Kidney epithelial cell (primary cell): ENCODE data around the gene MARS1. TPM values are rescaled to one million over a fixed set of nuclear protein-coding genes. Genes with fewer than 3 reads are reported as not detected.

ENCODE experiments used
- DNase-seq: peaks from one replicate; pipeline ENCODE4 v3.0.0-alpha.2; 2010; ENCODE audit warnings: low read depth
- H3K27me3 ChIP-seq: 2 replicates; pipeline ENCODE4 v1.6.0; 2011; ENCODE audit warnings: low read length; ENCODE audit not compliant: control insufficient read depth, insufficient read depth
- H3K36me3 ChIP-seq: 2 replicates; pipeline ENCODE4 v1.5.1; 2011; ENCODE audit warnings: low read length; ENCODE audit not compliant: control insufficient read depth, insufficient read depth
- H3K4me3 ChIP-seq: 2 replicates; pipeline ENCODE4 v1.5.1; 2011; ENCODE audit warnings: low read depth, mild to moderate bottlenecking, control low read depth, low read length
- total RNA-seq: library from RNA; depleted of rRNA; stranded (reverse); fragments of >200 nt; gene quantifications from 2 replicates; pipeline ENCODE4 v1.2.3, GENCODE V29; 2015
- TF ChIP-seq, protein P1 (sequence below): IDR thresholded peaks from 2 replicates; pipeline ENCODE4 v1.5.1; 2011; ENCODE audit warnings: mild to moderate bottlenecking, moderate library complexity, low read length, control low read depth, inconsistent platforms; ENCODE audit not compliant: insufficient read depth, poor library complexity, severe bottlenecking

The MARS1 gene
- total RNA-seq, 1 donor from 2014 or later = 268 TPM

DNA sequence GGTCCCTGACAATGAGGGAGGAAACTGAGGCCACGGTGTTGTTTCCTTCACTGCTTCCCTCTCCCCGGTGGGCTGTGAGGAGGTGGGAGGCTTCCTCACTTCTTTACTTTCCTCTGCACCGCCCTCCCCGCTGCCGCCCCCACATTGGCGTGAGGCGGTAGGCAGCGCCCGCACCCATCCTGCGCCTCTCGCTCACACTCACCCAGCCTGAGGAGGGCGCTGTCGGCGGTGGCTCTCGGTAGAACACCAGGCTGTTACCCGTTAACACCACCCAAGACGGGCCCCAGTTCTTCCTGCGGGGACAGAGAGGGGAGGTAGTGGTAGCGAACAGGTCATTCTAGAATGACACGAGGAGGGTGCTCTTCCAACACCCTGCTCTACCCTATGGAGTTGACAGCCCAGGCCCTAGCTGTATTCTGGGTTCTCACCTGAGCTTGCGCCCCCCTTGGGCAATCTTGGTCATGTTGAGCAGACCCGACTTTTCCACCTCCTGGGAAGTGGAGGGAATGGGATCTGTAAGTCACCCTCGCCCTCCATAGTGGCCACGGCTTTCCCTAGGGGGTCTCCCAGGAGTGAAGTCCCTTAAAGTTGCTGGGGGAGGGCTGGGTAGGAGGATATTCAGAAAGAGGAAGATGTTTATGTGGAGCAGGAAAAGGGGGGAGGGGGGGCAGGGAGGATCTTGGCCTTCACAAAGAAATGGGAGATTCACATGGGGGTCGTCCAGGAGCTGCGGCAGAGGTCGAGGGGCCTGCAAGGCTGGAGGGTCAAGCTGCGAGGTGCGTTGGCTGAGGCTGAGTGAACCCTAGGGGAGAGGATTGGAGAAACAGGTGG is 11.5 kb upstream of the MARS1 start:
- Histone ChIP-seq H3K27me3 (peaks cover 56% of the 10 kb centered on the region), H3K36me3 (no peaks in the 10 kb centered on the region), H3K4me3 (no peak overlapping the region)
- no peak for DNase-seq
- TF ChIP-seq, protein P1, sequence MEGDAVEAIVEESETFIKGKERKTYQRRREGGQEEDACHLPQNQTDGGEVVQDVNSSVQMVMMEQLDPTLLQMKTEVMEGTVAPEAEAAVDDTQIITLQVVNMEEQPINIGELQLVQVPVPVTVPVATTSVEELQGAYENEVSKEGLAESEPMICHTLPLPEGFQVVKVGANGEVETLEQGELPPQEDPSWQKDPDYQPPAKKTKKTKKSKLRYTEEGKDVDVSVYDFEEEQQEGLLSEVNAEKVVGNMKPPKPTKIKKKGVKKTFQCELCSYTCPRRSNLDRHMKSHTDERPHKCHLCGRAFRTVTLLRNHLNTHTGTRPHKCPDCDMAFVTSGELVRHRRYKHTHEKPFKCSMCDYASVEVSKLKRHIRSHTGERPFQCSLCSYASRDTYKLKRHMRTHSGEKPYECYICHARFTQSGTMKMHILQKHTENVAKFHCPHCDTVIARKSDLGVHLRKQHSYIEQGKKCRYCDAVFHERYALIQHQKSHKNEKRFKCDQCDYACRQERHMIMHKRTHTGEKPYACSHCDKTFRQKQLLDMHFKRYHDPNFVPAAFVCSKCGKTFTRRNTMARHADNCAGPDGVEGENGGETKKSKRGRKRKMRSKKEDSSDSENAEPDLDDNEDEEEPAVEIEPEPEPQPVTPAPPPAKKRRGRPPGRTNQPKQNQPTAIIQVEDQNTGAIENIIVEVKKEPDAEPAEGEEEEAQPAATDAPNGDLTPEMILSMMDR = peak; percentile 39

DNA sequence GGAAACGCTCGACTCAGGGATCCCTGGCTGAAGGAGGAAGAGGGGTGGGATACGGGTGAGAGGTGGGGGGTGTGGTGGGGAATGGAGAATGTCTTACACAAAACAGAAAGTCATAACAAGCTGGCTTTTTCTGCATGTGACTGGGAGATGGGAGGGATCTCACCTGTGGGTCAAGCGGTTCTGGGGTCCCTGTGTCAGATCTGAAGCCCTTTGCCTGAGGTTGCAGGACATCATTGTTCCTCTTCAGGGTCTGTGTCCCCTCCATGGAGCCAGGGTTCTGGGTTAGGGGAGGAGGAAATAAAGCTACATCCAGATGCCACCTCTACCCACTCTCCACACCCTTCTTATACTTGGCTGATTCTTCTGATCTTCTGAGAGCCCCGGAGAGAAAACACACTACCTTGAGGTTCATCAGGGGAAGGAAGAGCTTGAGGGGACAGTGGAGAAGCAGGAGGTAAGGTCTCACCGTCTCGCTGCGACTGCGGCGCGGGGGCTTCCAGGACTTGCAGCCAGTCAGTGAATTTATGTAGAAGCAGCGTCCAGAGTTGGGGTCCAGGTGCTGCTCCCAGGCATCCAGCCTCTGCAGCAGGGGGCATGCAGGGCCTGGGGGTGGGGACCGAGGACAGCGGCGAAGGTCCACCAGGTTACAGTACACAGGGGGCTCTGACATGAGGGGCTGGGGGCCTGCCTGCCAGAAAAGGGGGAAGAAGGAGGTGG is 10.7 kb upstream of the MARS1 start:
- no peaks in the 10 kb centered on the region for H3K36me3 ChIP-seq
- DNase-seq = no peak
- H3K4me3 ChIP-seq = no peak overlapping the region
- TF ChIP-seq, protein P1 = no peak
- H3K27me3 ChIP-seq = peaks cover 53% of the 10 kb centered on the region

DNA sequence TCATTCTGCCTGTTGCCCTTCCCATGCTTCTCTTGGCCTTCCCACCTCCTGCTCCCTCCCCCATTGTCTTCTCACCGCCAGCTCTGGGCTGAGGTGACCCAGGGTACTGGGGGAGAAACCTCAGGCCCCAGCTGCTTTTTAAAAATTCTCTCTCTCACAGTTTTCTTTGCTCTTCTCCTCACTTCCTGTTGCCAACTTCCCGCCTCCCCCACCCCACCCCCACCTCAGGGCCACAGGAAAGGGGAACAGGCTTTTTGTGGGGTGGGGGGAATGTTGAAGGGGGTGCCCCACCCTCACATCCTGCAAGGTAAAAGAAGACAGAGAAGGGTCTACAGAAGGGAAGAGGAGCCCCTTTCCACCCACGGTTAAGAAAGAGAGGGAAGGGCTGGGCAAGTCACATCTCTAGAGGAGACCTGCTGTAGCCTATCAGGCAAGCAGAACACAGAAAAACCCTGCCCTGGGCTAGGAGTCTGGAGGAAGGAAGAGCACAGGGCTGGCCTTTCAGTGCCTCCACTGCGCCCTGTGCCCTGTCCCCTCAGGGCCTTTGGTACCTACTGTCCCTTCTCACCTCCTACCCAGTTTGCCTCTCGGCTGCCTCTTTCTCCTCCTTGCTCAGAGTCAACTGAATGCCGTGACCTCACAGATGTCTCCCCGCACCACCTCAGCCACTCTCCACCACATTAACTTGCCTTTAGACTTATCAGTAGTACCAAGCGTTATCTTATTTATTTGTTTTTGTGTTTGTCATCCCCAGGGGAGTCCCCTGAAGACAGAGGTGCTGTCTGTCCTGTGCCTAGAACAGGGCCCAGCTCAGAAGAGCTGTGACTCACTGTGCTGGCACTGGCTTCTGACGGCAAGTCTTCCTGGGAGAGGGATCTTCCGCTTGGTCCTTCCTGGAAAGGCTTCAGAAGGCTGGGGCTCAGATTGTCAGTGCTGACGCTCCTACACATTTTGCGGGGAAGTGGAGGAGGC is 9.9 kb upstream of the MARS1 start:
- Histone ChIP-seq H3K4me3 (no peak overlapping the region), H3K36me3 (no peaks in the 10 kb centered on the region), H3K27me3 (peaks cover 48% of the 10 kb centered on the region)
- DNase-seq = no peak
- TF ChIP-seq, protein P1 = no peak

DNA sequence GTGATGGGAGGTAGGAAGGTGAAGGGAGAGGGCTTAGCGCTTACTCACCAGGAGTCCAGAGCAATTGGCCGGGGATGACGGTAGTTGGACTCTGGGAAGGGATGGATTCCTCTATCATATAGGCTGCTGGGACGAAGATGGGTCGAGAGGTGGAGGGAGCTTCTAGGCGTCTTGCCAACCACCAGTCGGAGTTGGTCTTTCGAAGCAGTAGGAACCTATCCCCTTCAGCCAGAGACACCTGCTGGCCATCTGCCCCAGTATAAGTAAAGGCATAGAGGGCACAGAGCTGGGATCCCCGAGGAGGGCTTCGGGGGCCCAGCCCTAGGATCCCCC is 8.9 kb upstream of the MARS1 start:
- Histone ChIP-seq H3K36me3 (no peaks in the 10 kb centered on the region), H3K27me3 (peaks cover 42% of the 10 kb centered on the region), H3K4me3 (no peak overlapping the region)
- TF ChIP-seq, protein P1 = no peak
- DNase-seq = no peak

DNA sequence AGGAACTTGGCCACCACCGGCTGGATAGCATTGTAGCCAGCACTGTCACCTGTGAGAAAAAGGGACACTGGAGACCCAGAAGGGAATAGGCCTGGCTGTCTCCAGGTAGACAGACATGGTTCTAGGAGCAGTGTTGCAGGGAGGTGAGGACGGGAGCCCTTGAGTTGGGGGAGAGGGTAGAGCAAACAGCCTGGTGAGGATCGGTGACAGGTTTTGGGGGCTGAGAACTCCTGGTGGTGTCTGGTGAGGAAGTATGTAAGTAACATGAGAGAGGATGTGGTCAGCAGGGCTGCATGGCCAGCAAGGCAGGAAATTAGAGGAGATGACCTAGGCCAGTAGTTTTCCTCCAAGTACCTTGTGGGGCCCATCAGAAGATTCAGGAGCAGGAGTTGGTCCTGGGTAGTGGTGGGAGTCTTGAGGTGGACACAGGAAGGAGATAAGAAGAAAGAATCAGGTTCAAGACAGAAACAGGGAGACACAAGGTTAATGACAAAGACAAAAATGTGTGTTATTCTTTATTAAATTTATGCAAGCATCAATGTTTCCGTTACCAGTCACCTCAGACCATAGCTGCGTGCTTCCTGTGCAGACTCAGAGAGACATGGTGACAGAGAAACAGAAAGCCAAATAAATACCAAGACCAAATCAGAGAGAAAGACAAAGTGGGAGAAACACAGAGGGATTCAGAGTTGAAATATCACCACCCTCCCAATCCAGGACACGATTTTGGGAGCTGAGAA is 8.3 kb upstream of the MARS1 start, which contains the start of gene ARHGAP9:
ARHGAP9 (minus strand) TSS at position 491 of the 740 bp plus-strand sequence; CDS start at position 31, 460 bp downstream.
- peaks cover 37% of the 10 kb centered on the region for H3K27me3 ChIP-seq
- H3K36me3 ChIP-seq = no peaks in the 10 kb centered on the region
- DNase-seq = no peak
- H3K4me3 ChIP-seq = no peak within 1 kb of the TSS
- TF ChIP-seq, protein P1 = no peak
